Measurements from ENCODE around the gene FAM170B. TPM values are rescaled to one million over a fixed set of nuclear protein-coding genes. Genes with fewer than 3 reads are reported as not detected.

Gene FAM170B
- polyA plus RNA-seq, 3 donors: not detected

DNA sequence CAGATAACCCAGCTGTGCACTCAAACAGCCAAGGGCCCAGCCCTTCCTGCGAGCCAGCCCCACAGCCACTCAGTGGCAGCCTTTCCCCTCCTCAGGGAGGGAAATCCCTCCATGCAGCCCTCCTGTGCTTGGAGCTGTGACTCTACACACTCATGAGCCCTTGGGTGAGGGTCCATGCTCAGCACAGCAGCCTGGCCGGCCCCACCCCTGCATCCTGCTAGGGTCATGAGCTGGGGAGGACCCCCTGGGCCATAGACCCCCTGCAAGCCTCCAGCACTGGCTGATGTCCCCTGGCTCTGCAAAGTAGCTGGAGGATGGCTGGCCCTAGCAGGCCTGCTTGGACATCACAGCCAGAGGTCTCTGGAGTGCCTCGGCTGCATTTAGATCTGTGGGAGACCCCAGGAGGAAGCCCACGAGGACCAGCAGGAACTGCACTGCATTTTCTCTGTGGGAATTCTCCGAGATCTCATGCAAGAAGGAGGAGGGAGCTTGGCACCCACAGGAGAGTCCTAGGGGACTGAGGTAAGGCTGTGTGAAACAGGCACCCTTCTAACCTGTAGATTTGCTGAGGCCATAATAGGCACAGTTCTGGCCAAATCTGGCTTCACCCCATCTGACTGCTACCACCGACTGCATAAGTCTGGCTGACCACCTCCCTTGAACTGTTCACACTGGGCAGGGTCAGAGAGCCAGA is 37.0 kb upstream of the FAM170B start:
- DNase-seq (ENCODE audit: low read depth in 3 of 3, low spot score in 2 of 3): no peak

DNA sequence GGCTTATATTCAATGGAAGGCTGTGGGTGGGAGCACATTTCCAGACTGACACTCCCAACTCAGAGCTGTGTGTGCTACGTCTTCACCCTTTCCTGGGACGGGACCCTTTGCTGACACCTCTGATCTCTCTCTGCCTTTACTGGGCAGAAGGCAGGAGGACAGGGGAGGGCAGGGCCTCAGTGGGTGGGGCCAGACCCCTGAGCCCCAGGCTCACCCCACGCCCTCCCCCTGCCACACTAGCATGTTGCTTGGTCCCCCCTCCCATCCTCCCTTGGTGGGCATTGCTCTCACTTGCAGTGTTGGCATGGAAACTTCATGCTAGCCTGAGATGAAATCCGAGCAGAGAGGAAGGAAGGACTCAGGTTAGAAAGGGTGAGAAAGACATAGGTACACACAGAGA is 36.0 kb upstream of the FAM170B start:
- no peak for DNase-seq (ENCODE audit: low read depth in 3 of 3, low spot score in 2 of 3)

DNA sequence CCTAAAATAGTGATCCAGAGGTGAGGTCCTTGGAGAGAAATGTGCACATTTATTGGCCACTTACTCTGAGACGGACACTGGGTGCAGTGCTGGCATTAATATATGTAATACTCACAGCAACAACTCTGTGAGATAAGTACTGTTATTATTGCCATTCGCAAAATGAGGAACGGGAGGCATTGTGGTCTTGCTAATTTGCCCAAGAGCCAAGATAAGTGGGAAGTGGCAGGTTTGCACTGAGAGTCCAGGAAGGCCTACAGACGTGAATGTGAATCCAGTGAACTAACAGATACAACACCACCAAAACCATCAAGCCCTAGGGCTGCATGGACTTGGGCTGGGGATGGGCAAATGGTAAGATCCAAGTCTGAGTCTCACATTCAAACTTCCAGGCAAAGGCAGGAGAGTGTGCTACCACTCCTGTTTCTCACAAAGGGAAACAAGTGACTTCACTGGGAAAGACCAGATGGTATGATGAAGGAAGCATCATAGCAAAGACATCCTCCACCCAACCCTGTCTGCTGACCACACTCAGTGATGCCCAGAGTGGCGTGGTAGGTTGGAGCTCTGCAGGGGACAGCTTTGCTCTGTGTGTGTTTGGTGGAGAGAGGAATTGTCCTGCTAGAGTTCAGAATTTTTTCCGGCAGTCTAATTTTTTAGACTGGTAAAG is 35.1 kb upstream of the FAM170B start:
- no peak for DNase-seq (ENCODE audit: low read depth in 3 of 3, low spot score in 2 of 3)

DNA sequence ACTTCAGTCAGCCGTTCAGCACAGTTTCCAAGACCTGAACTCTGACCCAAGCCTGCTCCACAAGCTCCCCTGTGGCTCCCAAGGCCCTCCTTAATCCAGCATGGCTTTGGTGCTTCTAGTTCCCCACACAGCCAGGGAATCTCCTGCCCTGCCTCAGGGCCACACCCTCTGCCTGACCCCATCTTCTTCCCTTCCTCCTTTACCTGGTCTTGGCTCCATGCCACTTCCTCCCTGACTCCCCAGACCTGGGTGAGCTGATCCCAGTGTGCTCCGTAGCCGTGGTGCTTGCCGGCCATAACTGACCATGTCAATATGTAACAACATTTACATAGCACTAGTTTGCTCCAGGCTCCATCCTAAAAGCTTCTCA is 34.3 kb upstream of the FAM170B start:
- DNase-seq (ENCODE audit: low read depth in 3 of 3, low spot score in 2 of 3): no peak

DNA sequence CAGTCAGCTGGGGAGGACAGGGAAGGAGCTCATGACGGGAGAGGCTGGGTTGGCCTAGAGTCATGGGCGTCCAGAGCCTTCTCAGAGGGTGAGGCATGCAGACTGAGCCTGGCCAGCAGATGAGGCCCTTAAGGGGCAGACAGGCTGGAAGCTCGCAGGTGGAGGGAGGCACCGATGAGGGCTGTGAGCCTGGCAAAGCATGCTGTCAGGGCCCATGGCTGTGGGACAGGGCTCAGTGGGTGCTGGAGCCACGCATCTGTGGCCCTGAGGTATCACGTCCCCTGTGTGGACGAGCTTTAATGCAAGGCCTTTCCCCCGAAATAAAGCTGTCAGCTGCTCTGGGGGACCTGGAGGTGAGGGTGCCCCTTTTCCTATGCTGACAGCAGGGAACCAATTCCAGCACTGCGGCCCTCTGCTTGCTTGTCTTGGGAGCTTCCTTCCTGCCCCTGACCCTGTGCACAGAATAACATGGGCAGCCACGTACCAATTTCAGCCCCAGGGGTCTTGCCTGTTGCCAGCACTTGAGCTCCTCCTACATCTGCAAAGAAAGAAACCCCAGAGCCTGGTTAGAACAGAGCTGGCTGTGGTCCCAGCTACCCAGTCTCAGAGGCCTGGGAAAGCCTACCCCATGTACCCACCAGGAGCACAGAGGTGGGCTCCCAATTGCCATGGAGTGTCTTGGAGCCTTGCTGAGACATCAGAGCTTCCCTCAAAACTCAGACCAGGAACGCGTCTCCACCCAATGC is 33.8 kb upstream of the FAM170B start:
- no peak for DNase-seq (ENCODE audit: low read depth in 3 of 3, low spot score in 2 of 3)

DNA sequence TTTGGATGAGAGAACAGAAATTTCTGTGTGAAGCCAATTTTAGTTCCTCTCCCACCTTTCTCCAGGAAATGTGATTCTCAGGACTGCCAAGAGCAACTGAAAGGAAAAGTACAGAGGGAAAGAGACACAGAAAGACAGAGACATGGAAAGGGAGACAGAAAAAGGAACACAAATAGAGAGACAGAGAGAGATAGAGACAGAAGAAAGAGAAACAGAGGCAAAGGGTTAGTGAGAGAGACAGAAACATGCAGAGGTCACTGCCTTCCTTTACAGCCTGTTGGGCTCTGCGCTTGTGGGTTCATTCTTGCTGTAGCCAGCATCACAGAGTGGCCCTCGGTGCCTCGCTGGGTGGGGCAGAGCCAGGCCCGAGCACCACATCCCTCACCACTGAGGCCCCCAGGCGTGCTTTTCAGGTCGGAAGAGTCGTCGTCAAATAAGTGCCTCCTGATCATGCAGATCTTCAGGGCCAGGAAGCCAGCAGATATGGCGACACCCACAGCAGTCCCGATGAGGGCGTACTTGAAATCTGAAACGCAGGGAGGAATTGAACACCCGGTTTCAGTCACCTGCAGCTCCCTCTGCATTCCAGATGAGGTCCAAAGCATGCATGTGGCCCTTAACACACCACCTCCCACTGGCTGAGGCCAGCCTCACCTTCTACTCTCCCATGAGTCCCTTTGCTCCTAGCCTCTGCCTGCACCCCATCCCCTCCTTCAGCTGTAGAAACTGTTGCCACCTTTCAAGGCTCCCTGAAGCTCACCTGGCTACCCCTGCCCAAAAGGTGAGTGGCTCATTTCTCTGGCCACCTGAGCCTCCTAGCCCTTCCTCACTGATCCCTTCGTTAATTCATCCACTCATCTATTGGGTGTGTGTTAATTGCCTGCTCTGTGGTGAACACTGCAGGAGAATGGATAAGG is 32.9 kb upstream of the FAM170B start:
- no peak for DNase-seq (ENCODE audit: low read depth in 3 of 3, low spot score in 2 of 3)

DNA sequence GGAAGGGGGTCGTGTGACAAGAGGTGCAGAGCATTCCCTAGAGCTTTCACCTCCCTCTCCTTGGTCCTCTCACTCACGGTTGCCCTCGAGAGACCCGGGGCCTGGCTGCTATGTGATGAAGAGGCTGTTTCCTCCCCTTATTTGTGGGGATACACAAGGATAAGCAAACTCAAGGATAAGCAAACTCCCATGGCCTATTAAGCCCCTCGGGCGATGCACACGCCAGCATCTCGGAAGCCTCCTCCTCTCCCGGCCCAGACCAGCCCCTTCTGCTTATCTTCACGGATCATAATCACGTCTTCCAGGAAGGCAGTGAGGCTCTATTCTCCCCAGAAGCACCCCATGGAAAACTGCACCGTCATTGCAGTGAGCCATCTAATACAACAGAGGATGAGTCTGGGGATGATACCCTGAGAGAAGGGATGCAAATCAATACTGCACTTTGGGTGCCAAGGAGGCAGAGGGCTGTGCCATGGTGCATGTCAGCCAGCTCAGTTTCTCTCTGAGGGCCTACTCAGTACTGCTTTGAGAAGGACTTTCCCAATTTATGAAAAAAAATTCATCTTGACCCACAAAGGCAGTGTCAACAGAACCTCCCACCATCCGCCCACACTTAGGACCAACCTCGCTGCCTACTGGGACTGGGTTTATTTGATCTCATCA is 32.1 kb upstream of the FAM170B start:
- DNase-seq (ENCODE audit: low read depth in 3 of 3, low spot score in 2 of 3): no peak

DNA sequence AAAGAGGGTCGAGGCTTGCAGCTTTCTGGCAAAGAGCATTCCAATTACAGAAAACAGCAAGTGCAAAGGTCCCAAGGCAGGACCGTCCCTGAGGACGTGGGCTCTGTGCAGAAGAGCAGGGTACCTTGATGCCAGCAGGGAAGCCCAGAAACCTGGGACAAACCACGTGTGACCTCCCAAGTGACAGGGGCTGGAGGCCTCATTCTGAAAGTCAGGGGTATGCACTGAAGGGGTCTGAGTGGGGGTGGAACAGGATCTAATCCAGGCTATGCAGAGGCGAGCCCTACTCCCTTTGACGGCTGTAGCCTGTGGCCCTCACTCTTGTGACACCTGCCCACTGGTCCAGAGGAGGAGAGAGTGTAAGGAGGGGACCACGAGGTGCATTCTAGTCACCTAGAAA is 31.4 kb upstream of the FAM170B start:
- no peak for DNase-seq (ENCODE audit: low read depth in 3 of 3, low spot score in 2 of 3)

DNA sequence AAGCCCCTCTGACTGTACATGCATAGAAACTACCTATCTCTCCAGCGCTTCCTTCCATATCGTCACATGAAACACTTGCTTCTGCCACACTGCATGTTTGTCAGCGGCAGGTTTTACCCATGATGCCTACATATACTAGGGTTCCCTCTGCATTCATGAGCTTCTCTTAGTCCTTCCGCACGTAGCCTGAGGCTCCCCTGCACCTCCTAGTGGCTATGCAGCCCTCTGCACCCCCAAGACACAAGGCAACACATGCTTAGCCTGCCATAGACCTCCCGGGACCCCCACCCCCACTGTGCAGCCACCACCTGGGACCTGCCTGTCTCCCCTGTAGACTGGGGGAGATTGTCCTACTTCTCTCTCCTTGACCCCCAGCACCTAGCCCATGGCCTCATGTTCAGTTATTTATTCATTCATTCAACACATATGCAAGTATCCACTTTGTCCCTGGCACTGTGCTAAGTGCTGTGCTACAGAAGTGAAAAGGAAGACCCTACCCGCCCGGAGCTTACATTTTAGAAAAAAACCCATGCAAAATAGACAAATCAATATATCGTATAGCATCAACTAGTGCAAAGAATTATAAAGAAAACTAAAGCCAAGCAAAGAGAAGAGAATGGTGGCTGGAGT is 30.9 kb upstream of the FAM170B start:
- DNase-seq (ENCODE audit: low read depth in 3 of 3, low spot score in 2 of 3): no peak

DNA sequence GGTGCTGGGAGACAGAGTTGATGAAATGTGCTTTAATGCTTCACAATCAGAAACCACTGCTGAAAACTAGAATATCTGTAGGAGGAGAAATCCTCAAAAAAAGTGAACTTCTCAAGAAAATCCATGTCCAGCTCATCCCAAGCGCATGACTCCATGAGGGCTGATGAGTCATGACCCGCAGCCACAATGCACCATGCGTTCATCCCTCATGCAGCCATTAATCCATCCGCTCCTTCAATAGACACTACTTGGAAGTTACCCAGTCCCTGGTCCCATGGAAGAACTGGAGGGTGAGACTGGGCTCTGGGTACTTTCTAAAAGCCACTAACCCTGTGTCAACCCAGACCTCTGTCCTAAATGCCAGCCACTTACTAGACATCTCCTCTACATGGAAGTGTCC is 29.9 kb upstream of the FAM170B start:
- DNase-seq (ENCODE audit: low read depth in 3 of 3, low spot score in 2 of 3): no peak

DNA sequence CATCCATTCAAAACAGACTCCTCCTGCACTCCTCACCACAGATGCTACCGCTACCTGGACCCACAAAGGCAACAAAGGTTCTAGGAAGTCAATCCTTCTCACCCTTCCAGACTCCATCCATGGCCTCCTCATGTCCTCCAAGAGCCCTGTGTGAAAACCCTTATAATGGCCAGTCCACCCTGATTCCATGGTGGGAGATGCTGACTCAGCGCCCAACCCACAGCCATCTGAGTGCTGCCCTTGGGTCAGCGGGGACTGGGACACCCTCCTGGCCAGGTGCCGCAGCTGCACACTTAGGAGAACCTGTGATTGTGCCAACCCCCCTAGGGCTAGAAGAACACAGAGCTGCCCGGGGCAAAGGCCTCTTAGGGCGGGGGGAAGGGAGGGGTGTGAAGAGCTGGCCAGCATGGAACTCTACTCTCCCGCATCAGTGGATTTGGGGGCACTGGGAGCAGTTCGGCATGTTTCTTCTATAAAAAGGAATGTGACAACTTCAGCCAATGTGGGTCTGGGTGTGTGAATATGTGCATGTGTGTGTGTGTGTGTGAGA is 29.0 kb upstream of the FAM170B start:
- no peak for DNase-seq (ENCODE audit: low read depth in 3 of 3, low spot score in 2 of 3)

DNA sequence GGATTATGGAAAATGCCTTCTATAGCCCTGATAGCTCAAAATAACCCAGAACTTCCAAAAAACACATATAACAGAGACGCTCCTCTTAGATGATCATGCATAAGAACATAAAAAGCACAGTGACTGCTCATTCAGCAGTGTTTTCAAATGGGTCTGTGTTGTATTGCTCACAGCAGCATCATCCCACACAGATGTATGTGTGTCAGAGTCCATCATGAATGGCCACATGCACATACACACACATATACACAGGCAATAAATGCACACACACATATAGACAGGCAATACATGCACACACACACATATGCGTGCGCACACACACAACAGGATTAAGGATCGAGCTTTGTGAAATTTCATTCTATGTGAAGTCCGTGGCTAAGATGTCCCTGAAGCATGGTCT is 28.2 kb upstream of the FAM170B start:
- no peak for DNase-seq (ENCODE audit: low read depth in 3 of 3, low spot score in 2 of 3)

DNA sequence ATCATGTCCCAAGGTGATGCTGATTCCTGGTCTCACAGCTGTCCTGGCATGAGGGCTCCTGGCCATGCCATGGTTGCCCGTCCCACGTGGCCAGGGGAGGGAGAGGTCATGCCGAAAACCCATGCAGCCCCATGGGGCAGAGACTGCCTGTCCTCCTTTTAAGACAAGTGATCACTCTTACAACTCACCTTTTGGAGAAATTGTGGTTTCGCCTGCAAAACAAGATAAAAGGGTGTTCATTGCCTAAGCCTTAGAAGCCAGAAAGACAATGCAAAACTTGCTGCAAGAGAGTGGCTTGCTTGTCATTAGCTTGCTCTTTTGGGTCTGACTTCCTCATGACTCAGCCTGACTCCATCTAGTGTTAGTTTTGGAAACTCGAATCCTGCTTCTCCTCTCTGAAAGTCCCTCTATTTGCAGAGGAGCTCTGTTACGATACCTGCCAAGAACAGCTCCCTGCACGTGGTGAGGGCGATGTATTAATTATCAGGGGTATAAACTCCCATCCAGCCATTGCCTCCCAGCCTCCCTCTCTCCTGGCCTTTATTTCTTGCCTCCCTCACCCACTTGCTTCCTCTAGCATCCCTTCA is 27.7 kb upstream of the FAM170B start:
- DNase-seq (ENCODE audit: low read depth in 3 of 3, low spot score in 2 of 3): no peak

DNA sequence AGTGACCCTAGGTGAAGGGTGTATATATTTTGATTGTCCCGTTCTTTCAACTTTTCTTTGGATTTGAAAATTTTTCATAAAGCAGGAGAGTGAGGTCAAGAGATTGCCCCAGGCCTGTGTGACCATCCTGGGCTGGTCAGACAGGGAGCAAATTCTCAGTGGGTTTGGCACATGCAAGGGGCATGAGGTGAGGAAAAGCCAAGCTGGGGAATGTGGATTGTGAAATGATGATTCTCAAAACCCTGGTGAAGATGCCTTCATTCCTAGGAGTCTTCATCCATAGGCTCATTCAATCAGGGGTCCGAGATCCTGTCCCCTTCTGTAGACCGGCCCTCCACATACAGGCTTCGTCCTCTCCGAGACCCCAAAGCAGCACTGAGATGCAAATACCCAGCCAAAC is 27.0 kb upstream of the FAM170B start:
- no peak for DNase-seq (ENCODE audit: low read depth in 3 of 3, low spot score in 2 of 3)

DNA sequence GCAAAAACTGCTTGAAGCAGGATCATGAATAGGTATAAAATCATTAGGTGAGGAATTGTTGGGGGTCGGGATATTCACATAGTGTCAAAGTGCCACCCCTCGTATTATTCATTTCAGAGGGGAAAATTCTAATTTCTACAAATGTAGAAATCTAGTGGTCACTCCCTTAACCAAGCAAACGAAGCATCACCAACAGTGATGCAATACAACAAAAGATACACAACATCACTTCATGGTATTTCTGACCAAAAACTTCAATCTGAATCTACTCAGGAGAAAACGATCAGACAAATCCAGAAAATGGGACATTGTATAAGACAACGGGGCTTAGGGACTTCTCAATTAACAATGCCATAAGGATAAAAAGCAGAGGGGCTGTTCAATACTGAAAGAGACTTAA is 26.3 kb upstream of the FAM170B start:
- DNase-seq (ENCODE audit: low read depth in 3 of 3, low spot score in 2 of 3): no peak

DNA sequence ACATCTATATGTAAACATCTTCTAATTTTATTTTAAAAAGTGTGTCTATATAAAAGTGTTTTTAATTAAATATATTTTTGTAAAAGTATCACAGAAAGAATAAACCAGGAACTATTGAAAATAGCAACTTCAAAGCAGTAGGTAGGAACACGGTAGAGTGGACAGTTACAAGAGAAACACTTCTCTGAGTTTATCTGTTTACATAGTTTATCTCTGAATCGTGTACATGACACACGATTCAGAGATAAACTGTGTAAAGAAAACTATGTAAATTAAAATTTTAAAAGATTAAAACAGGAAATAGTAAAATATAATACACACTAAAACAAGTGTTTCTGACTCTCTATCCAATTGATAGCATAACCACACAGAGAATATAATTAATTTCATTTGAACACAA is 25.1 kb upstream of the FAM170B start:
- DNase-seq (ENCODE audit: low read depth in 3 of 3, low spot score in 2 of 3): no peak

DNA sequence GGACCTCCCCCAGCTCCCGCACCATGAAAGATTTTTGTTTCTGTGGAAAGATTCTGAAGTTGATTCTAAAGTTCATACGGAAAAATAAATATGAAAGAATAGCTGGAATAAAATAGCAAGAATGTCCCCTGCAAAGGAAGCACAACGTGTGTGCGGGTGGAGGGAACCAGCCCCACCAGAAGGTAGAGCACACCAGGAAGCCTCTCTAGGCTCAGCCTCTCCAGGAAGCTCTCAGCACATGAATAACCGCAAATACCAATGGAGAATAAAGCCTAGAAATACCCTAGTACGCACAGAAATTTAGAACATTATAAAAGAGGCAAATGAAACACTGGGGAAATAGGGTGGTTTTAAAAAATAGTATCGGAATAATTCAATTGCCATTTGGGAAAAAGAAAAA is 24.6 kb upstream of the FAM170B start:
- DNase-seq (ENCODE audit: low read depth in 3 of 3, low spot score in 2 of 3): no peak

DNA sequence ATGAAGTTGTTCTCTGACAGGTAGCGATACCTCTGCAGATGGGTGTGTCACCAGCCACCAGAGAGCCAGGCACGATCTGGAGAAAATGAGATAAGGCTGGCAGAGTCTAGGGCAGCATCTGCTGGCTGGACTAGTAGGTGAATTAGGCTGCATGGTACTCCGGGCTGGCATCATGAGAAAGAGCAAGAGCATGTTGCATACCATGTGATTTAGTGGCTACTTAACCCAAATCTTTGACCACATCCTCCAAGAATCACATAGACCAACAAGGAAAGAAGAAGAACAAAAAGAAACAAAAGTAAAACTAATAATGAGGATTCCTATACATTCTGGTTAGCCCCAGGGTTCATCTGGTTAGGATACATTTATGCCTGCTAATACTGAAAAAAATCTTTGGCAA is 23.4 kb upstream of the FAM170B start:
- no peak for DNase-seq (ENCODE audit: low read depth in 3 of 3, low spot score in 2 of 3)

DNA sequence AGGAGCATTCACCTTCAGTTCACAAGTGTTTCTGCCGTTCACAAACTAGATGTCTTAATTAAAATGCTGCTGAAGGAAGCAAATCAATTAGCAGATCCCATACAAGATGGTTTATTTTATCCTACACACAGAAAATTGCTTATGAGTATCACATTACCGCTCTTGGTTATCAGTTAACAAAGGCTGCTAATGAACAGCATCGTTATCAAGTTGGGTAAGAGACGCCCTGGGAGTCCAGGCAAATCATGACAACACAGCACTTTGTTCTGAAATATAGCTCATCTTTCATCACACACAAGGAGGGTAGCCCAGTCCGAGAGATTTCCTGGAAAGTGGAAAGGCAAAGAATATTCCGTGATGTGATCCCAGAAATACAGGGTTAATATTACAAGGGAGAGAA is 20.8 kb upstream of the FAM170B start:
- DNase-seq (ENCODE audit: low read depth in 3 of 3, low spot score in 2 of 3): no peak
